SK-N-SH treated with all-trans-retinoic acid at 6 μM for 48 hours (cell line): ENCODE data around the gene DPF3.

ENCODE experiments used
- ARNTL ChIP-seq: fragments of 450-650 bp; formaldehyde crosslinking; IDR thresholded peaks from 2 replicates; pipeline ENCODE4 v1.5.0; 2020; ENCODE audit warnings: low read depth, mild to moderate bottlenecking, moderate library complexity, borderline replicate concordance
- CSDC2 ChIP-seq: fragments of 250-450 bp; sonication (Bioruptor Pico); IDR thresholded peaks from 2 replicates; pipeline ENCODE4 v1.5.0; 2020; ENCODE audit warnings: mild to moderate bottlenecking, moderate library complexity
- GLIS3 ChIP-seq: fragments of 250-450 bp; sonication (Bioruptor Pico); IDR thresholded peaks from 2 replicates; pipeline ENCODE4 v1.5.0; 2020; ENCODE audit warnings: mild to moderate bottlenecking, moderate library complexity
- OSR1 ChIP-seq: fragments of 250-450 bp; sonication (Bioruptor Pico); IDR thresholded peaks from 2 replicates; pipeline ENCODE4 v1.8.0; 2022; ENCODE audit warnings: moderate library complexity, mild to moderate bottlenecking, inconsistent platforms
- RARB ChIP-seq: fragments of 250-450 bp; sonication (Bioruptor Pico); IDR thresholded peaks from 2 replicates; pipeline ENCODE4 v1.8.0; 2021; ENCODE audit warnings: mild to moderate bottlenecking, moderate library complexity
- TCF4 ChIP-seq: fragments of 250-450 bp; sonication (Bioruptor Pico); IDR thresholded peaks from 2 replicates; pipeline ENCODE4 v1.8.0; 2021; ENCODE audit warnings: mild to moderate bottlenecking, moderate library complexity, borderline replicate concordance
- TSHZ2 ChIP-seq: fragments of 250-450 bp; sonication (Bioruptor Pico); IDR thresholded peaks from 2 replicates; pipeline ENCODE4 v1.5.0; 2020; ENCODE audit warnings: mild to moderate bottlenecking, moderate library complexity
- ZFP3 ChIP-seq: fragments of 250-450 bp; sonication (Bioruptor Pico); IDR thresholded peaks from 2 replicates; pipeline ENCODE4 v1.5.0; 2020; ENCODE audit warnings: mild to moderate bottlenecking, moderate library complexity
- ZFP30 ChIP-seq: fragments of 450-650 bp; formaldehyde crosslinking; IDR thresholded peaks from 2 replicates; pipeline ENCODE4 v1.5.0; 2022; ENCODE audit warnings: mild to moderate bottlenecking, moderate library complexity

GRCh38 chr14:72606879-72607278 lies 287.0 kb downstream of the DPF3 start:
- TF ChIP-seq ZFP3 (CRISPR knock-in tag), result no peak
- TF ChIP-seq ZFP30 (CRISPR knock-in tag), result no peak
- TF ChIP-seq RARB, result no peak
- TF ChIP-seq CSDC2 (CRISPR knock-in tag), result no peak
- TF ChIP-seq TSHZ2, result no peak
- TF ChIP-seq GLIS3, result no peak
- TF ChIP-seq TCF4 (CRISPR knock-in tag), result no peak
- TF ChIP-seq OSR1 (CRISPR knock-in tag), result no peak
- no peak for TF ChIP-seq ARNTL (CRISPR knock-in tag)
